ENCODE results near the gene HGD.
"Not testable (repeated sequence)": the region's sequence is repeated elsewhere in the genome, so short reads cannot be mapped to it uniquely, and the experiment has no call there.

GRCh38 chr3:120638820-120639219, 43.2 kb downstream of the HGD start:
- TF ChIP-seq CTCF (IDR thresholded peaks at IDR 0.05); EZH2 (IDR thresholded peaks at IDR 0.05; ENCODE audit: borderline replicate concordance, insufficient read depth, low read depth, low read length, poor library complexity, severe bottlenecking): not testable (repeated sequence)

Measured in B cell (primary cell).